Measurements from ENCODE around the gene PTPRT. TPM values are rescaled to one million over a fixed set of nuclear protein-coding genes. Genes with fewer than 3 reads are reported as not detected.

PTPRT gene
- total RNA-seq, 1 experiment from 2014 or later: 0.20 TPM

GRCh38 chr20:42097741-42098140 lies 1092.0 kb downstream of the PTPRT start:
- Mint-ChIP-seq H3K4me1 (ENCODE audit: low read depth, unreplicated experiment) (no peaks in the 10 kb centered on the region), H3K27me3 (ENCODE audit: insufficient read depth, unreplicated experiment) (peaks cover 17% of the 10 kb centered on the region), H3K36me3 (ENCODE audit: insufficient read depth, unreplicated experiment) (no peaks in the 10 kb centered on the region), H3K9me3 (ENCODE audit: unreplicated experiment) (no peaks in the 10 kb centered on the region), H3K4me3 (ENCODE audit: unreplicated experiment) (no peak overlapping the region), H3K27ac (ENCODE audit: unreplicated experiment) (no peak overlapping the region)
- CTCF ChIA-PET: no interaction called here
- POLR2A ChIA-PET: no interaction called here
- Histone ChIP-seq H3K4me1 (0 out of 2 replicates have a peak, but pooled peaks cover 5% of the 10 kb centered on the region), H3K36me3 (ENCODE audit: control insufficient read depth, insufficient read depth, low read length) (no peaks in the 10 kb centered on the region), H3K4me3 (ENCODE audit: low read depth, low read length) (no peak overlapping the region), H3K27me3 (replicated peaks; ENCODE audit: control insufficient read depth, insufficient read depth, low read length) (no peaks in the 10 kb centered on the region), H3K9me3 (no peaks in the 10 kb centered on the region)
- intact Hi-C loops (cut with micrococcal nuclease; ENCODE audit: unreplicated experiment): no loop called here
- BruUV-seq (replicated peaks): no TSS peak
- DNase-seq: no peak
- no peak for TF ChIP-seq CTCF (IDR thresholded peaks at IDR 0.05; ENCODE audit: insufficient read depth in 1 of 2, low read depth in 1 of 2, low read length in 1 of 2, severe bottlenecking in 1 of 2, unreplicated experiment in 1 of 2)

GRCh38 chr20:42095221-42095620 lies 1094.5 kb downstream of the PTPRT start:
- no peak for TF ChIP-seq CTCF (IDR thresholded peaks at IDR 0.05; ENCODE audit: insufficient read depth in 1 of 2, low read depth in 1 of 2, low read length in 1 of 2, severe bottlenecking in 1 of 2, unreplicated experiment in 1 of 2)
- H3K9me3 Mint-ChIP-seq (ENCODE audit: unreplicated experiment): no peaks in the 10 kb centered on the region
- DNase-seq: no peak
- POLR2A ChIA-PET: no interaction called here
- no TSS peak for BruUV-seq (replicated peaks)
- Histone ChIP-seq H3K27me3 (replicated peaks; ENCODE audit: control insufficient read depth, insufficient read depth, low read length) (no peaks in the 10 kb centered on the region), H3K4me1 (no peaks in the 10 kb centered on the region), H3K4me3 (ENCODE audit: low read depth, low read length) (no peak overlapping the region), H3K36me3 (ENCODE audit: control insufficient read depth, insufficient read depth, low read length) (no peaks in the 10 kb centered on the region), H3K9me3 (no peaks in the 10 kb centered on the region)
- no peaks in the 10 kb centered on the region for H3K36me3 Mint-ChIP-seq (ENCODE audit: insufficient read depth, unreplicated experiment)
- H3K4me3 Mint-ChIP-seq (ENCODE audit: unreplicated experiment): no peak overlapping the region
- H3K27me3 Mint-ChIP-seq (ENCODE audit: insufficient read depth, unreplicated experiment): peaks cover 24% of the 10 kb centered on the region
- intact Hi-C loops (cut with micrococcal nuclease; ENCODE audit: unreplicated experiment): no loop called here
- CTCF ChIA-PET: no interaction called here
- H3K27ac Mint-ChIP-seq (ENCODE audit: unreplicated experiment): no peak overlapping the region
- H3K4me1 Mint-ChIP-seq (ENCODE audit: low read depth, unreplicated experiment): no peaks in the 10 kb centered on the region

- BruUV-seq (replicated peaks): no TSS peak
- TF ChIP-seq CTCF (IDR thresholded peaks at IDR 0.05; ENCODE audit: insufficient read depth in 1 of 2, low read depth in 1 of 2, low read length in 1 of 2, severe bottlenecking in 1 of 2, unreplicated experiment in 1 of 2): no peak
- Histone ChIP-seq H3K4me1 (no peaks in the 10 kb centered on the region), H3K36me3 (ENCODE audit: control insufficient read depth, insufficient read depth, low read length) (no peaks in the 10 kb centered on the region), H3K27me3 (replicated peaks; ENCODE audit: control insufficient read depth, insufficient read depth, low read length) (no peaks in the 10 kb centered on the region), H3K9me3 (no peaks in the 10 kb centered on the region), H3K4me3 (ENCODE audit: low read depth, low read length) (no peak overlapping the region)
- no peaks in the 10 kb centered on the region for H3K9me3 Mint-ChIP-seq (ENCODE audit: unreplicated experiment)
- H3K27me3 Mint-ChIP-seq (ENCODE audit: insufficient read depth, unreplicated experiment): peaks cover 24% of the 10 kb centered on the region
- POLR2A ChIA-PET: no interaction called here
- H3K4me3 Mint-ChIP-seq (ENCODE audit: unreplicated experiment): no peak overlapping the region
- DNase-seq: no peak
- no peaks in the 10 kb centered on the region for H3K36me3 Mint-ChIP-seq (ENCODE audit: insufficient read depth, unreplicated experiment)
- H3K27ac Mint-ChIP-seq (ENCODE audit: unreplicated experiment): no peak overlapping the region
- intact Hi-C loops (cut with micrococcal nuclease; ENCODE audit: unreplicated experiment): no loop called here
- no peaks in the 10 kb centered on the region for H3K4me1 Mint-ChIP-seq (ENCODE audit: low read depth, unreplicated experiment)
- CTCF ChIA-PET: no interaction called here
Measured at GRCh38 chr20:42093542-42094440, 1095.9 kb downstream of the PTPRT start.
